GM18517 (cell line): ENCODE data around the gene PCBP3.

Experiments
- ATAC-seq: cut with Tn5 transposase; IDR thresholded peaks from one replicate; pipeline ENCODE4 v1.9.1; 2021; ENCODE audit warnings: mild to moderate bottlenecking, moderate library complexity; ENCODE audit not compliant: unreplicated experiment

Gene PCBP3

GRCh38 chr21:45723049-45723958 is 79.8 kb downstream of the PCBP3 start:
- ATAC-seq, result no peak

DNA sequence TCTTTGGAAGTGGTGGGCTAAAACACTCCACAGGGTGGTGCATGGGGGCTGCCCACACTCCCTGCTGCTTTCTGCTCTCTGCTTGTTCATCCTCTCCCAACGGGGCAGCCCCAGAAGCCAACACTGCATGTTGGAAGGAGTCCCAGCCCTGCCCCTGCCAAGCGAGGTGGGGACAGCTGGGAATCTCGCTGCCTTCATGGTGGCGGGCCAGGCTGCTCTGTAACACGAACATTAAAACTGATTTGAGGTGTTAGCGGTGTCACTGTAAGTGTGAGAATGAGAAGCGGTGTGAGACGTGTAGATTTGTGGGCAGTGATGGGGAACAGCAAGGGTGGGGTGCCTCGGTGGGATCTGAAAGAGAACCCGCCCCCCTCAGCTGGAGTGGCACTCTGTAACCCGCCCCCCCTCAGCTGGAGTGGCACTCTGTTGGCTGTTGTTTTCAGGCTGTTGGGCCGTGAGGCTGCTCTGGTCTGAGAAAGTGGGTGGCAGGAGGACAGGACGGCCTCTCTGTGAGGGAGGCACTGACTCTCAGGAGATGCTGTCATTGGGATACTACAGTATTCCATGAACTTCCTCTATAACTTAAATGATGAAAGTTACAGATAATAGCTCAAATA is 80.9 kb downstream of the PCBP3 start:
- ATAC-seq, result no peak

DNA sequence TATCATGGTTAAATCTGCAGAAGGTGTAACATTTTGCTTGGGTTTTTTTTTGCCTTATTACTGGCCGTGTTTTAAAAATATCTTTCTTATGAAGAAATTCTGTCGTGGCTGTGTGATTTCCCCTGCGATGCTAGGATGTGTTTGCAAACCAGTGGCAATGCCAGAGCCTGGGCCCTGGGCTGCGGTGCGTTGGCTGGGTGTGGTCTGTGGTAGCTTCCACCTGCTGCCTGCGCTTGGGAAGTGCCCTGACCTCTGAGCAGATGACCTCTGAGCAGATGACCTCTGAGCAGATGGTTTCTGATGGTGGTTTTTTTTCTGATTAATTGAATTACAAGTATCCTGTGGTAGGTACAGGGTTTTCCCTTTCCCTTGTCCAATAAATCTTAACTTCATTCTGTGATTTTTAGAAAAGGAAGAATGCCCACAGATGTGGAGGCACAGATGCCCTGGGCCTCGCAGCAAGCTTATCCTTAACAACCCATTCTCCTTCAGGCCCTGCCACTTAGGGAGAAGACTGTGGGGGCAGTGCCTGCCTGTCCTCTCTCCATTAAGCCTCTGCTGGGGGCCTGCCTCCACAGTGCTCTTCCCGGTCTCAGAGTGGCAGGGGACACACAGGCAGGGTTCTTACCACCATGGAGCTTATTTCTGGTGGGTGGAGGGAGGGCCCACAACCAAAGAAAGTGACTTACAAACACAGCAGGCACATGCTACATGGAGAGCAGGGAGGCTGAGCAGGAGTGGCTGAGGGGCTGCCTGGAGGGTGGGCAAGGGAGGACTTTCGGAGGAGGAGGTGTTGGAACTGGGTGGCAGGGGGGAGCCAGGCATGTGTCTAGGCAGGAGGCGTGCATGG is 81.7 kb downstream of the PCBP3 start:
- ATAC-seq, result no peak

GRCh38 chr21:45725844-45726200 is 82.3 kb downstream of the PCBP3 start:
- ATAC-seq, result no peak

DNA sequence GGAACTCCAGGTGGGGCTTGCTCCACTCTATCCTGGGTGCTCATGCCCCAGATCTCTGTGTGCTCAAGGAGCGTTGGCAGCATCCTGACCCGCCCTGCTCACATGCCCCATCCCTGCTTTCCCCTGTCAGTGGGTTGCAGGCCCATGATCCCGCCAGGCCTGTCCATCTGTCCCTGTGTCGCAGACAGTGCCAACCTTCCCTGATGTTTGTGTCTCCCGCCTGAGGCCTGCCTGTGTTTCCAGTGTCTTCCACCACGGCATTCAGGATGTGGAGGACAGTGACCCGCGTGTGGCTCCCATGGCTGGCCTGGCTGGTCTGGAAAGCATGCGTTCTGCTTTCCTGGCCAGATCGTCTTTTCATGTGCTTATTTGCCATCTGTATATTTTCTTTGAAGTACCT is 82.9 kb downstream of the PCBP3 start:
- no peak for ATAC-seq

DNA sequence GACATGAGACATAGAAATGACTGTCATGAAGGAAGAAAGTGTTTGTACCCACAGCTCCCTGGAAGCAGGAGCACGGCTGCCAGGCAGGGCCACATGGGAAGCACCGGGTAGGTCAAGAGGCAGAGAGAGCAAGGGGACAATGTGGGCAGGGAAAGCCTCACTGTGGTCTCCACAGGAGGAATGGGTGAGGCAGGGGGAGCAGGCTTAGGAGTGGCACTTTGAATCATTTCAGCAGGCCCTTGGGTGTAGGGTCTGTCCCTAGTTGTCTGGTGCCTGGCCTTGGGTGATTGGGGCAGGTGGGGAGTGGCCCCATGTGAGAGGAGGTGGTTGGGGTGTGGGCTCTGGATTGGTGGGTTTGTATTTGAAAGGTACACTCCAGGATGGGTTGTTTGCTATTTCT is 83.9 kb downstream of the PCBP3 start:
- ATAC-seq, result no peak

- no peak for ATAC-seq
These were observed 91.9 kb downstream of the PCBP3 start for GRCh38 chr21:45735259-45736000.

DNA sequence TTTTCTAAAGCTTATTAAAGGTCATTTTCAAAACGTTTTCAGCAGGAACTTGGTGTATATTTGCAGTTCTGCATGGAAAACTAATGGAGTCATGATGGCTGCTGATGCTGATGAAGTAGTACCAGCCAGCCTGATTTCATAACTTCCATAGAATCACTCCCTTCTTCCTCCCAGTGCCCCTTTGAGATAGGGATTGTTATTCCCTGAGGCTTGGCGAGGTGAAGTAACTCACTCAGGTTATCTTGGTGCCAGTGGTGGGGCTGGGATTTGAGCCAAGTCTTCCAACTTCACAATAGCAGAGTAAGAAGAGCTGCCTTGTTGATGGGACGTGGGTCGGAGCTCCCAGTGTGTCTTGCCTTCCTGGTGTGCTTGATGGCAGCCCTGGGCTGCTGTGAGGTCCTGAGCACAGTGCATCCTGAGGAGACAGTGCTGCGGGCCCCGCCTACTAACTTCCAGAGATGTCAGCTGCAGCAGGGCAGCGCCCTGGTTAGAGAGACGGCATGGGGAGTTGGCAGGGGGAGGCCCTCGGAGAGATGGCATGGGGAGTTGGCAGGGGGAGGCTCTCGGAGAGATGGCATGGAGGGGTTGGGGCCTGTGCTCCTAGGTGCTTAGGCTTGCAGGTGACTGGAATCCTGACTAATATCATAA is 92.6 kb downstream of the PCBP3 start:
- no peak for ATAC-seq

DNA sequence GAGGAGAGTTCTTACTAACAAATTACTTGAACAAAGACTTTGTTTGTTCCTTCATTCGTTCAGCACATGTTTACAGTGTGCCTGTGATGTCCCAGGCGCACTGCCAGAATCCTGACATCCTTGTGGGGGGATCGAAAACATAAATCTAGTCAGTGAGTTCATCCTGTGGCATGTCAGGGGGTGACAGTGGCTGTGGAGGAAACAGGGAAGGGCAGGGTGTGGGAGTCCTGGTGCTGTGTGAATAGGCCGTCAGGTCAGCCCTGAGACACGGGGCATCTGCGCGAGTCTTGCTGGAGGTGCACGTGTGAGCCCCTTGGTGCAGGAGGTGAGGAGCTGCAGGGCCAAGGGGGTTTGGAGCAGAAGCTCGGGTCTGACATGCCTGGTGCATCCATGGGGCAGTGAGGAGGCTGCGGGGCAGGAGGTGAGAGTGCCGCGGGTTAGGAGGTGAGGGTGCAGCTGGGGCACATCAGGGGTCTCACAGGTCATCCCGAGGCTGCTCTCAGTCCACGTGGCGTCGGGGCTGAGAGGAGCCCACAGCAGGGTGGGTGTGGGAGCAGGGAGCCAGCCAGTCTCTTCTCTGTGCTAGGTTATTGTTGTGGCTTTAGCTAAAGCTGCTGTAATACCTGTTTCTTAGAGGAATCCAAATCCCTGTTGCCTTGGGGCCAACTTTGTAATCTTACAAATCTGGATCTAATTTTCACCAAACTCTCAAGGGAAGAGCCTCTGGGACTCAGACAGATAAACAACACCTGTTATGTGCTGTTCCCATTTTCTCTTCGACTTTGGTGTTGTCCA is 93.4 kb downstream of the PCBP3 start:
- no peak for ATAC-seq

DNA sequence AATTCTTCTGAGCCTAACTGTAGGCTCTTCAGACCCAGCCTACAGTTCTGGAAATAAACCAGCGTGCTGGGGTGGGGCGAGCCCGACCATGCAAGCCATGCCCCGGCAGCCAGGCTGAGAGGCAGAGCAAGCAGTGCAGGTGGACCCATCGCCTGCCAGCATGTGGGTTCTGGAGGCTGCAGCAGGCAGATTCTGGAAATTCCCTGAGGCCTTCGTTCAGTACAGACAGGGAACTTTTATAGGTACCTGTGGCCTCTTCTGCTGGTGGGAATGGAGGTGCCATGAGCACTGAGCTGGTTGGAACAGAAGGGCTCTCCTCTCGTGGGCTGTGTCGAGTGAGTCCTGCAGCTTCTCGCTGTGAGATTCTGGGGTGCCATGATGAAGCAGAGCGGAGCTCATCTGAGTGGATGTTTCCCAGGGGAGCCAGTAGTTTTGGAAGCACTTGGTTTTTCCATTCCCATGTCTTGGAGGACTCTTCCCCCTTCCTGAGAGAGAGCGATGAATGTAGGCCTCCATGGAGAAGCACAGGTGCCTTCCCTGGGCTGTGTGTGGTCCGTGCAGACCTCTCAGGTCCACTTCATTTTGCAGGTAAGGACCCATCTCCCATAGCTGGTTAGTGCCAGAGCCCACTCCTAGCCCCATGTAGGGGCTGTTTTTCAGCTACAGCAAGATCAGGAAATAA is 94.1 kb downstream of the PCBP3 start:
- no peak for ATAC-seq

GRCh38 chr21:45739218-45740087 is 95.9 kb downstream of the PCBP3 start:
- ATAC-seq, result no peak

DNA sequence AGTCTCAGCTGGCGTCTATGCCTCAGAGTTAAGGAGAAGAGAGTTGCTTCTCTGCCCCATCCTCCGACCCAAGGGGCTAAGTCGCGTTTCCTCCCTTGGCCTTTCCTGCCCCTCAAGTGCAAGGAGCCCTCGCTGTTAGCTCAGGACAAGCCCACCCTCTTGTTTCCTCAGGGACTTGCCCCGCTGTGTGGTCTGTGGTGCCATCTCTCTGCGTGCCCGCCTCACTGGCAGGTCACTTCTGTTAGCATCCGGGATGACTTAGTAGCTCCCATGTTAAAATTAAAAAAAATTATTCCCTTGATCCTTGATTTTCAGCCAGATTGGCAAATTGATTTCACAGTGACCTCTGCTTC is 96.5 kb downstream of the PCBP3 start:
- no peak for ATAC-seq

GRCh38 chr21:45740491-45741357 is 97.2 kb downstream of the PCBP3 start:
- no peak for ATAC-seq

- ATAC-seq, result no peak
These were observed 98.2 kb downstream of the PCBP3 start for GRCh38 chr21:45741691-45742090.

GRCh38 chr21:45742247-45742646 is 98.7 kb downstream of the PCBP3 start:
- no peak for ATAC-seq

- no peak for ATAC-seq
These were observed 101.7 kb downstream of the PCBP3 start for GRCh38 chr21:45745256-45745655.

DNA sequence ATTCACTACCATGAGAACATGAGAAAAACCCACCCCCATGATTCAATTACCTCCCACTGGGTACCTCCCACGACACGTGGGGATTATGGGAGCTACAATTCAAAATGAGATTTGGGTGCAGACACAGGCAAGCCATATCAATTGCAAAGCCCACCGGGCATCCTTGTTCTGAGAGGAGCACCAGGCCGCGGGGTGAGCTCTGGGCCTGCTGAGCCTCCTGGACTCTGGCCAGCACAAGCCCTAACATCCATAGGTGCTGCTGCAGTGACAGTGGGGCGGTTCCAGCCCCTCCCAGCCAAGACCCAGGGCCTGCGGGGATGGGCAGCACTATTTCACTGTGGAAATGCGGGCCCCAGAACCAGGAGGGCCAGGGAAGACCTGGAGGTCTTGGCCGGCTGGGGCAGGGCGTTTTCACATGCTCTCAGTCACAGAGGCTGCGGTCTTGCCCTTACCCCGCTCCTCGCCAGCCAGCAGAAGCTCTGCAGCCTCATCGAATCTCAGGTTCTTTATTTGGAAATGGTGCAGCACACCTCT is 103.8 kb downstream of the PCBP3 start:
- no peak for ATAC-seq
